ENCODE measurements around the gene CLTCL1.

Gene CLTCL1

DNA sequence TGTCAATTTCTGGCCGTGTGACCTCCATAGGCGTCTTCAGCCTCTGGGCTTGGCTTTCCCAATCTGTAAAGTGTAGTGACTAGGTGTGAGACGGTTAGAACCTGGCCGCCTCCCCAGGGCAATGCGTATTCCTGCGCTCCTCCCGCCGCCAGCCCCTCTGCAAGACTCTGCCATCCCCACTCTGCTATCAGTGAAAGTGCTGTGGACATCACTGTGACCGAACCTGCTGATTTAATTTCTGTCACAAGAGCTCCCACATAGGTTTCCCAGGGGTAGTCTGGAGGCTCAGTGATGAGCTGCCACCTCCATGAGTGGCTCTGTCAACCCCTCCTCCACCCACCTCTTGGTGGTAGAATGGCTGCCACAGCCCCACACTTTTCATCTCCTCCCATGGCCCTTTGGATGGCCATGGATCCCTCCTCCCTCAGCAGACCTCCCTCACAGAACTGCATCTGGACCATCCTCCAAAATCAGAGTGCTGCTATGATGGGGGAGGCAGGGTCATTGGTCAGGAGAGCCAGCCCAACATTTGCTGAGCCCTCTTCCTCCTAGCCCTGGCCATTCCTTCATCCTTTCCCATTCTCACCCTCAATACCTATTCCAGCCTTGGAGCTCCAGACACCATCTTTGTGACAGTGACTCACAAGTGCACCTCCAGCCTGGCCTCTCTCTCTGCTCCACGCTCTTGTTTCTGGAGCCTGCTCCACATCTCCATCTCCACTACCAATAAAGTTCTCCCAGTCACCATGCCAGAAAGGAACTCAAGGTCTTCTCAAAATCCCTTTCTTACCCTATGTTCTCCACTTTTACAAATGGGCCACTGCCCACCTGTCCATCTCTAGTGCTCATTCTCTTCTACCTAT lies 140.0 kb downstream of the CLTCL1 start:
- no peak for DNase-seq

- no peak for DNase-seq
These were observed 140.8 kb downstream of the CLTCL1 start for GRCh38 chr22:19150482-19151328.

GRCh38 chr22:19149991-19150390 lies 141.5 kb downstream of the CLTCL1 start, which contains the start of gene GSC2:
Gene GSC2, minus strand, starts transcription at chr22:19150292. Its CDS starts 9 bp downstream, at chr22:19150283.
- no peak for DNase-seq

DNA sequence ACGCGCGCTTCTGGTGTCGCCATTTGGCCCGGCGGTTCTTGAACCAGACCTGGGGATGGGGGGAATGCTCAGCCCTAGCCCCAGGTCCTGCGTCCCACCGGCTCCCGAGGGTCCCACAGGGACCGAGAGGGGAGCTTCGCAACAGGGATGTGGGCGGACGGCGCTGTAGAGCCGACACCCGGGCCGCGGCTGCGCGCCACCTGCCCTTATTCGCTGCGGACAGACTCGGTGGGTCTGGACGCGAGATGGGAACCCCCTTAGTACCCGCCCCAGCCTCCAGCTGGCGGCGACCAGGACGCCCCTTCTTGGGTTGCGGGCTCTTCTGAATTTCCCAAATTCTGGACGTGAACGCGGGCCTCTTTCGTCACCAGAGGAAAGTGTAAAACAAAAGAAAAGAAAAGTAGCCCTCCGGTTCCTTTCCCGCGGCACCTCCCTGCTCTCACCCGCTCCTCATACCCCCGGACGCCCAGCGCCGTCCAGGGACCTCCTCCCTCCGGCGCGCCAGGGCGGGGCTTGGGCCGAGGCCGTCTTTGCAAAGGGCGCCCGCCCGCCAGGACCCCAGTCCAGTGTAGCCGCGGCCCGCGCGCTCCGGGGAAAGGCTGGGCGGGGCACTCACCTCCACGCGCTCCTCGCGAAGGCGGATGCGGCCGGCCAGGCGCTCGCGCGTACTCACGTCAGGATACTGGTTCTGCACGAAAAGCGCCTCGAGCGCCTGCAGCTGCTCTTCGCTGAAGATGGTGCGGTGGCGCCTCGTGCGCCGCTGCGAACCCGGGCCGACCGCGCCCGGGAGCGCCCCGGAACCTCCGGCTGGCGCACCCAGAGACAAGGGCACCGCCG lies 142.3 kb downstream of the CLTCL1 start:
- no peak for DNase-seq

- no peak for DNase-seq
These were observed 143.0 kb downstream of the CLTCL1 start for GRCh38 chr22:19148417-19149046.

DNA sequence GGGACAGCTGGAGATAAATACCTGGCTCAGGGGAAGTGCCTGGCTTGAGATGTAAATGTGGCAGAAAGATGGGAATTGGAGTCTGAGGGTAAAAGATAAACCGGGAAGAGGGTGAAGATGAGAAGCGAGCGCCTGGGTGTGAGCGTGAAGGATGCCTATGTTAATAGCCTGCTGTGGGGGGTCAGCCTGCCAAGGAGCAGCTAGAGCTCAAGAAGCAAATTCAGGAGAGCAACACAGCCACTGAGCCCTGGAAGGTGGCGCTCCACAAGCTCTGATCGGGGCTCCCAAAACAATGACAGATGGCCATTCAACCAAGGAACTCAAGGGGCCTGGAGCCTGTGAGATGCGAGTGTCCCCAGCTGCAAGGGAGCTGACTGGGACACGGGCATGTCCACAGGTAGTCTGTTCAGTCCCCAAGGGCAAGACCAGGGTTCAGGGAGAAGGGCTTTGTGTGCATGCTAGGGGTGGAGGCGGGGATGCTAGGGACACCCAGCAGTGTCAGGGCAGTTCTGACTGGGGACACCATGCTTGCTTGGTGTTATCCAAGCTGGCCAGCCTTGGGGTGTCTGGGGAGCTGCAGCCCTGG lies 144.2 kb downstream of the CLTCL1 start:
- no peak for DNase-seq

DNA sequence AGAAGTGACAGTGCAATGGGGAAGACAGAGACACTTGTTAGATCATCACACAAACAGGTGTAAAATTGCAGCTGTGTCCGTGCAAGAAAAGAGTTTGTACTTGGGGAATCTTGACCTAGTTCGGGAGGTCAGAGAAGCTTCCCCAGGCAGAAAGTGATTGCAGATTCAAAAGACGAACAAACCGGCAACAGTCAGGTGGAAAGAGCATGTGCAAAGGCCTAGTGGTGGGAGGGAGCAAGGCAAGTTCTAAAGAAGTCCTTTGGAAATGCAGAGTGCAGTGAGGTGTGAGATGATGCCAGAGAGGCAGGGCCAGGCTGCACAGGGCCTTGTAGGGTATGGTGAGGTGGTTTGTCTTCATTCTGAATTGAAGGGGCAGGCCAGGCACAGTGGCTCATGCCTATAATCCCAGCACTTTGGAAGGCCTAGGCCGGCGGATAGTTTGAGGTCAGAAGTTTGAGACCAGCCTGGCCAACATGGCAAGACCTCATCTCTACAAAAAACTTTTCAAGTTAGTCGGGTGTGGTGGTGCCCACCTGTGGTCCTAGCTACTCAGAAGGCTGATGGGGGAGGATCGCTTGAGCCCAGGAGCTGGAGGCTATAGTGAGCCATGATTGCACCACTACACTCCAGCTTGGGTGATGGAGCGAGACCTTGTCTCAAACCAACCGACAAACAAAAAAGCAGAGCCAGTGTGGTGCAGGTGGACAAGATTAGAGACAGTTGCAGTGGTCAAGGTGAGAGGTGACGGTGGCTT lies 145.1 kb downstream of the CLTCL1 start:
- DNase-seq = no peak

GRCh38 chr22:19143967-19144400 lies 147.5 kb downstream of the CLTCL1 start:
- no peak for DNase-seq

DNA sequence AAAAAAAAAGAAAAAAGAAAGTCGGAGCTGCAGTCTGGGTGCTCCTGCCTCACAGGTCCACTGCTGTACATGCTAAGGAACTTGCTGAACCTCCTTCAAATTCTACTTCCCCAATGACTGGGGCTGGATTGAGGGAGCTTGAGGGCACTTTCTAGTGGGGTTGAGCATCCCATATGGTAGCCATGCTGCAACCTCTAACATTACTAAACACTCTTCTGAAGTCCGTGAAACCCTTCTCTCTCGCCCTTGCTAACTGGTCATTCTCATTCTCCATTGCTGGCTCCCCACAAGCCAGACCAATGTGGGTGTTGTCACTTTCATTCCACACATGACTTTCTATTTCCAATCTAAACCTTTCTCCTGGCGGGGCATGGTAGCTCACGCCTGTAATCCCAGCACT lies 148.3 kb downstream of the CLTCL1 start:
- no peak for DNase-seq

DNA sequence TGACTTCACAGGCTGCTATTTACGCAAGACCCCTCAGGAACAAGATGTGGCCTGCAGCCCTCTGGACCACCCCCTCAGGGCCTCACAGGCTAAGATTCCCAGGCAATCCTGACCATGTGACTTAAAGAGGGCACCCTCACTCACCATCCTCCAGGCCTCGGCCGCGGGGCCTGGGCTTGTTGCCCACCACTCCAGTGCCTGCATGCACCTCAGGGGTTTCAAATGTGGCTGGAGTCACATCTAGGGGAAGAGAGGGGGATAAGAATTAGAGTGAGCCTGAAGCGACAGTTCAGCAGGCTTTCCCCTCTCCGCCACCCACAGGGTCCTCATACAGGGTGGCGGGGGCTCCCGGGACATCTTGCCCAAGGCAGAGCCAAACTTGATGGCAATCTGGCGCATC lies 149.1 kb downstream of the CLTCL1 start:
- DNase-seq = no peak

GRCh38 chr22:19139974-19140373 lies 151.5 kb downstream of the CLTCL1 start:
- no peak for DNase-seq

DNA sequence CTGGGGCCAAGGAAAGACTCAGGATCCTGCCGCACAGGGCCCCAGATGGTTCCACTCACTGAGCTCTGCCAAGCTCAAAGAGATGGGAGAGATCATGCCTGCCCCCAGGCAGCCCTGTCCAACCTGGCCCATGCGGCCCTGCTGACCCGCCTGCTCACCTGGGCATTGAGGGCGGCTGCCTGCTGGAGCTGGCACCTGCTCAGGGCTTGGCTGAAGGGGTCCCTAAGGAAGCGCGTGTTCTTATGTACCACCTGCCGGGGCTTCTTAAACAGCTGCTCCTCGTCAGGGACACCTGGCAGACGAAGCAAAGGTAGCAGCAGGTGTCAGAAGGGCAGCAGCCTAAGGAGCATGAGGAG lies 152.5 kb downstream of the CLTCL1 start:
- DNase-seq = no peak

GRCh38 chr22:19138217-19139000 lies 153.1 kb downstream of the CLTCL1 start:
- no peak for DNase-seq

DNA sequence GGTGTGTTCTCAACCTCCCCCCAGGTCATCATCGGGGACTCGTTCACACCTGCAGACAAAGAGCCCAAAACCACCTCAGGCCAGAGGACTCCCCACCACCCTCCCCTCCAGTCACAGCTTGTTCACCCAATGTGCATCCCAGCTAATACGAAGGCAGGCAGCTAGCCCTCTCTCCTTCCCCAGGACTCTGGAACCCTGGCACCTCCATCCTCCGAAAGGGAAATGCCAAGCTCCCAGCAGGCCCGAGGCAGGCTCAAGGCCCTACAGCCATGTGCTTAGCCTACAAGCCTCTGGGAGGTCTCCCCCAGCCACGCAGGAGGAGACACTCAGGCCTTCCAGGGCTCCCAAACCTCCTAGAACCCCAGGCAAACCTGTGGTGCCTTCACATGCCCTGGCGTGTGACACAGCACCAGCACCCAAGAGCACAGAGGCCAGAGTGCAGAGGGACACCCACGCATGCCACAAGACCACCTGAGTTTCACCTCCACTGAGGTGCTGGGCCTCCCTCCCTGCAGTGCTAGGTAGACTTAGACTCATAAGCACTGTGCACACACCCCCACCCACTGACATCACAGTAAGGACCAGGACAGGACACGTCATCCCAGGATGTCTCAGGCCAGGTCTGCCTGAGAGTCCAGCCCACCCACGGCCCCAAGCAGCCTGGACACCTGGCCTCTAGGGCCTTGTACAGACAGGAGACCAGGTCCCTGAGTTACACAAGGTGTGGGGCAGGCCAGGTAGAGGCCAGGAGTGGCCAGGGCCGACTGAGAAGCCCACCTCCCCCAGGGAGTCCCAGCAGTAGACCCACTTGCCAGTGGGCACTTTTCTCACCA lies 153.9 kb downstream of the CLTCL1 start:
- DNase-seq = no peak

GRCh38 chr22:19136915-19137314 lies 154.6 kb downstream of the CLTCL1 start:
- DNase-seq = no peak

- DNase-seq = no peak
These were observed 156.6 kb downstream of the CLTCL1 start for GRCh38 chr22:19134874-19135273.

DNA sequence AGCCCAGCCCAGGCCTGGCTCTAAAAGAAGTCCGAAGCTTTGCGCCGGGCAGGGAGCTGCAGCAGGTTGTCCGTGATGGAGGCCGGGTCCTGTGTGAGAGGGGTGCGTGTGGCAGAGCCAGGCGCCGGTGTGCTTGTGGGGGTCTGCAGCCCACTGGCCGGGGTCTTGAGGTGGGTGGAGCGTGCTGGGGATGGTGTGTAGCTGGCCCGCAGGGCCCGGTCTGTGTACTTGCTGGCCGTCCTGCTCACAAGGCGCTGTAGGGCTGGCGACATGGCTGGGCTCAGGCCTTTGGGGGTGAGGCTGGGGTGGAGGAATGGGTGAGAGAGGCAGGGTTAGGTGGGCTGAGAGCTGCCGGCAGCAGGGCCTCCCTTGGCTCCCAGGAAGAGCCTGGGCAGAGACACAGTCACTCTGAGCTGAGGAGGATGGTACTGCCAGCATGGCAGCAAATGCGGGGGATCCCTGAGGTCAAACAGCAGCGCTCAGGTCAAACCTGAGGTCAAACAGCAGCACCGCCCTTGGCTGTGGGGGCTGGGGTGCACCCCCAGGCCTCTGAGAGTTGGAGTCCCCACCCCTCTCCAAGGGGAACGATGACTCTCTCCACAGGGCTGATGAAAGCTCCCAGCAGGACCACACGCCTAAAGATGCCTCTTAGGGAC lies 157.2 kb downstream of the CLTCL1 start:
- no peak for DNase-seq

- DNase-seq = no peak
These were observed 158.0 kb downstream of the CLTCL1 start for GRCh38 chr22:19133561-19133960.

Data from amygdala (tissue), 56 donors.